Gastroesophageal sphincter (tissue), 4 donors: Measurements from ENCODE around the gene SPRTN. TPM values are rescaled to one million over a fixed set of nuclear protein-coding genes. Genes with fewer than 3 reads are reported as not detected.

ENCODE experiments used
- ATAC-seq: fragments of 150-250 bp; one replicate; pipeline ENCODE4 v1.9.1; 2016; ENCODE audit warnings: mild to moderate bottlenecking, moderate library complexity
- H3K27ac ChIP-seq, 4 donors: fragments of 200-600 bp; sonication (generic) in 3 of 4; 1 replicate in 3 of 4; 2 replicates in 1 of 4; pipeline ENCODE4 v1.5.1; 2016 to 2019
- H3K27me3 ChIP-seq: fragments of 200-600 bp; sonication (generic); one replicate; pipeline ENCODE4 v1.5.1; 2019
- H3K36me3 ChIP-seq, 2 donors: fragments of 200-600 bp; sonication (generic); one replicate each; pipeline ENCODE4 v1.5.1; 2019; ENCODE audit warnings: control low read depth in 1 of 2
- H3K4me1 ChIP-seq, 3 donors: fragments of 200-600 bp; sonication (generic); 1 replicate in 2 of 3; 2 replicates in 1 of 3; pipeline ENCODE4 v1.5.1; 2016 to 2019; ENCODE audit warnings: control low read depth in 2 of 3
- H3K4me3 ChIP-seq, 2 donors: fragments of 200-600 bp; sonication (generic); one replicate each; pipeline ENCODE4 v1.5.1; 2019; ENCODE audit warnings: mild to moderate bottlenecking in 1 of 2, moderate library complexity in 1 of 2
- H3K9me3 ChIP-seq, 3 donors: fragments of 200-600 bp; sonication (generic); one replicate each; pipeline ENCODE4 v1.5.1; 2017 to 2019; ENCODE audit warnings: control low read depth in 2 of 3
- CTCF ChIP-seq, 4 experiments: fragments of 200-600 bp in 2 of 4; fragments of 450-650 bp in 2 of 4; sonication (generic) in 1 of 4; IDR thresholded peaks; one replicate each; pipeline ENCODE4 v1.5.1; 2017 to 2019; ENCODE audit warnings: antibody characterized with exemption in 4 of 4, mild to moderate bottlenecking in 2 of 4, moderate library complexity in 2 of 4
- EP300 ChIP-seq: sonication (generic); formaldehyde crosslinking; IDR thresholded peaks from one replicate; pipeline ENCODE4 v1.6.1; 2017; ENCODE audit warnings: antibody characterized with exemption, mild to moderate bottlenecking
- POLR2A ChIP-seq, 2 donors: fragments of 450-650 bp; IDR thresholded peaks; one replicate each; pipeline ENCODE4 v1.6.1; 2017; ENCODE audit warnings: antibody characterized with exemption in 2 of 2, mild to moderate bottlenecking in 2 of 2, moderate library complexity in 1 of 2
- POLR2AphosphoS5 ChIP-seq: sonication (generic); formaldehyde crosslinking; IDR thresholded peaks from one replicate; pipeline ENCODE4 v1.6.1; 2017; ENCODE audit warnings: antibody characterized with exemption
- WGBS, 2 donors: methylation state at CpG; one replicate each; pipeline ENCODE4 v1.1.5; 2018; ENCODE audit warnings: low coverage in 1 of 2; 5-methylcytosine and 5-hydroxymethylcytosine counted together
- total RNA-seq, 4 donors: library from RNA; depleted of rRNA; stranded (reverse); fragments of >200 nt; gene quantifications; one replicate each; pipeline ENCODE4 v1.1.0, GENCODE V29; 2016

SPRTN gene
- total RNA-seq, 4 donors from 2014 or later = 15.3 to 34.7 (median 20.7) TPM

GRCh38 chr1:231381729-231382128, 43.6 kb downstream of the SPRTN start:
- no peaks in the 10 kb centered on the region for H3K9me3 ChIP-seq
- H3K4me1 ChIP-seq = peaks cover 9 to 84% (median 10%) of the 10 kb centered on the region in 3 donors
- no peak overlapping the region for H3K27ac ChIP-seq
- H3K36me3 ChIP-seq = no peaks in the 10 kb centered on the region
- no peaks in the 10 kb centered on the region for H3K27me3 ChIP-seq
- no peak for ATAC-seq
- TF ChIP-seq POLR2AphosphoS5 (no peak), EP300 (no peak), POLR2A (IDR thresholded peaks at IDR 0.05) (no peak)
- H3K4me3 ChIP-seq = no peak overlapping the region
- 43 to 74% methylated on average over 1 to 2 of the region's 2 CpGs for WGBS, 2 donors

GRCh38 chr1:231382426-231382825, 44.3 kb downstream of the SPRTN start:
- Histone ChIP-seq H3K4me3 (no peak overlapping the region), H3K36me3 (no peaks in the 10 kb centered on the region), H3K9me3 (no peaks in the 10 kb centered on the region), H3K4me1 (peaks cover 7 to 77% (median 10%) of the 10 kb centered on the region in 3 donors), H3K27ac (no peak overlapping the region), H3K27me3 (no peaks in the 10 kb centered on the region)
- 83% methylated on average over 2 of the region's 3 CpGs; no CpG with 5 or more reads in 1 of the 2 donors for WGBS, 2 donors
- no peak for ATAC-seq
- TF ChIP-seq POLR2AphosphoS5 = no peak
- no peak for TF ChIP-seq POLR2A (IDR thresholded peaks at IDR 0.05)
- TF ChIP-seq EP300 = no peak
- no peak for TF ChIP-seq CTCF (IDR thresholded peaks at IDR 0.05)

GRCh38 chr1:231383159-231383860, 45.2 kb downstream of the SPRTN start:
- no peak for TF ChIP-seq CTCF (IDR thresholded peaks at IDR 0.05)
- no peak for TF ChIP-seq EP300
- no peak for TF ChIP-seq POLR2AphosphoS5
- TF ChIP-seq POLR2A (IDR thresholded peaks at IDR 0.05) = no peak
- H3K4me3 ChIP-seq = no peak overlapping the region
- ATAC-seq = no peak
- no peaks in the 10 kb centered on the region for H3K36me3 ChIP-seq
- H3K27me3 ChIP-seq = no peaks in the 10 kb centered on the region
- H3K4me1 ChIP-seq = peaks cover 3 to 72% (median 7%) of the 10 kb centered on the region in 3 donors
- H3K27ac ChIP-seq = no peak overlapping the region
- 62 to 70% methylated on average over 5 of the region's 5 CpGs for WGBS, 2 donors
- H3K9me3 ChIP-seq = no peaks in the 10 kb centered on the region

GRCh38 chr1:231384696-231385415, 46.8 kb downstream of the SPRTN start:
- Histone ChIP-seq H3K27ac (no peak overlapping the region), H3K9me3 (no peaks in the 10 kb centered on the region), H3K4me3 (no peak overlapping the region), H3K36me3 (no peaks in the 10 kb centered on the region), H3K27me3 (no peaks in the 10 kb centered on the region), H3K4me1 (peaks cover 3 to 63% (median 7%) of the 10 kb centered on the region in 3 donors)
- WGBS, 2 donors = 80 to 100% methylated on average over 1 to 6 of the region's 6 CpGs
- no peak for ATAC-seq
- TF ChIP-seq EP300 = no peak
- no peak for TF ChIP-seq CTCF (IDR thresholded peaks at IDR 0.05)
- TF ChIP-seq POLR2A (IDR thresholded peaks at IDR 0.05) = no peak
- no peak for TF ChIP-seq POLR2AphosphoS5

- no peak overlapping the region for H3K4me3 ChIP-seq
- TF ChIP-seq POLR2AphosphoS5 = no peak
- no peak for TF ChIP-seq POLR2A (IDR thresholded peaks at IDR 0.05)
- no peak for TF ChIP-seq CTCF (IDR thresholded peaks at IDR 0.05)
- no peak for TF ChIP-seq EP300
- no peak for ATAC-seq
- no peak overlapping the region for H3K27ac ChIP-seq
- no peaks in the 10 kb centered on the region for H3K27me3 ChIP-seq
- peaks cover 3 to 63% (median 7%) of the 10 kb centered on the region in 3 donors for H3K4me1 ChIP-seq
- H3K36me3 ChIP-seq = no peaks in the 10 kb centered on the region
- 74 to 87% methylated on average over 2 of the region's 2 CpGs for WGBS, 2 donors
- no peaks in the 10 kb centered on the region for H3K9me3 ChIP-seq
These were observed 47.3 kb downstream of the SPRTN start for GRCh38 chr1:231385416-231385748.
